Measurements from ENCODE around the gene ROM1. TPM values are rescaled to one million over a fixed set of nuclear protein-coding genes. Genes with fewer than 3 reads are reported as not detected.
"Not testable (repeated sequence)": the region's sequence is repeated elsewhere in the genome, so short reads cannot be mapped to it uniquely, and the experiment has no call there.

The ROM1 gene
- total RNA-seq, 2 donors from 2014 or later = 7.1 to 9.7 TPM

- intact Hi-C loops (cut with DNase I) = no loop called here
- DNase-seq (ENCODE audit: low spot score) = peak; percentile 61
Measured at GRCh38 chr11:62580959-62581715, 31.9 kb upstream of the ROM1 start.

DNA sequence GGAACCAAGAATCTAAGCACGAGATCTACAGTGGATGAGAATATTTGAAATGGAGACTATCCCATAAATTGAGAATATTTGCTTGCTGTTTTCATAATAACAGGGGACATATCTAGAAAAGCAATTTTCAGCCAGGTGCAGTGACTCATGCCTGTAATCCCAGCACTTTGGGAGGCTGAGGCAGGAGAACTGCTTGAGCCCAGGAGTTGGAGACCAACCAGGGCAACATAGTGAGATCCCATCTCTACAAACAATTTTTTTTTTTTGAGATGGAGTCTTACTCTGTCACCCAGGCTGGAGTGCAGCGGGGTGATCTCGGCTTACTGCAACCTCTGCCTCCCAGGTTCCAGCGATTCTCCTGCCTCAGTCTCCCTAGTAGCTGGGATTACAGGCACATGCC lies 31.3 kb upstream of the ROM1 start:
- intact Hi-C loops (cut with DNase I); DNase-seq (ENCODE audit: low spot score): not testable (repeated sequence)

- DNase-seq (ENCODE audit: low spot score) = peak; percentile 32
- intact Hi-C loops (cut with DNase I) = not testable (repeated sequence)
Measured at GRCh38 chr11:62585356-62585755, 27.7 kb upstream of the ROM1 start.

DNA sequence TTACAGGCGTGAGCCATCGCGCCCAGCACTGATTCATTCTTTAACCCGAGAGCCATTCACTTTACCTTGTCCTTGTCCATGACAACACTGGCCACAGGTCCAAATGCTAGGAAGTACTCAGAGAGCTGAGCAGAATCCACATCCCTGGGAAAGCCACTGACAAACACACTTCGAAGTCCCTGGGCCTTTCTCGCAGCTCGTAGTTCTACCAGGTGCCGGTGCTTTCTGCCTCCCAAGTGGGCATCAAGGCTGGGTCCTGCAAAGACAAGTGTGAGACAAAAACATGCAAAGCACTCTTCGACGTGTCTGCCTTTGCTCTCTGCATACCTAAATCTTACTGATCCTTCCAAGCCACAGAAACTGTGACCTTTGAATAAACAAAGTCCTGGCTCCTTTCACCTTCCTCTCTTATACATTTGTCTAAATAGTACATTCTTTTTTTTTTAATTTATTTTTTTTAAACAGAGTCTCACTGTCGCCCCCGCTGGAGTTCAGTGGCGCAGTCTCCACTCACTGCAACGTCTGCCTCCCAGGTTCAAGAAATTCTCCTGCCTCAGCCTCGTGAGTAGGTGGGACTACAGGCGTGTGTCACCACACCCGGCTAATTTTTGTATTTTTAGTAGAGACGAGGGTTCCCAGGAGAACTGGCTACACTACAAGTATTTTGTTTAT lies 24.0 kb upstream of the ROM1 start:
- DNase-seq (ENCODE audit: low spot score) = peak; percentile 26
- intact Hi-C loops (cut with DNase I) = no loop called here

DNA sequence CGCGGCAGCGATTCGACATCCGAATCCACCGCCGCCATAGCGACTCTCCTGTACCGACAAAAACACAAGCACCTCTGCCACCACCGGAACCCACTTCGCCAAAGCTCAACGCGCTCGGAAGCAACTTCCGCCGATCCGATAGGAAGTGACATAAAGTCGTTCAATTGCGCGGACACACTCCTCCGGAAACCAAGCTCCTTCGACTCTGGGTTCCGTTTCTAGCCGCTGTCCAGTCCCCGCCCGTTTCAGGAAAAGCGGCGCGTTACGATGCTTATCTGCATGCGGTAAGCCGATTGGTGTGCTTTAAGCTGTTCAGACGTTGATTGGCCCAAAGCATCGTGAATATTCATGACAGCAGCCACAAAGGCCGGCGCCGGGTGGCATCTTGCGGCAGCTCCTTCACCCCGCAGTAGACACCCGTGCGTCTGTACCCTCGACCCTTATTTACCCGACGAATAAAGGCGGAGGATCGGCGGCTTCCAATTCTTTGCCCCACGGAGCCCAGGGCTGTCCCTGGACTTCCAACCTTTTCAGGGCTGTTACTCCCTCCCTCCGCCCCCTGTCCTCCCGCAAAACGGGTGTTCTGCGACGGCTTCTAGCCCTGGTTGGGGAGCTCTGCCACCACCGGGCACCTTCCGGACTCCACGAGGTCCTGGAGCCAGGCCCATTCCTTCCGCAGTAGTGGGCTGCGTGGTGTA lies 21.5 kb upstream of the ROM1 start, which contains the start of gene TUT1:
TUT1 (minus strand) TSS at position 76 of the 698 bp plus-strand sequence; CDS start at position 38, 38 bp downstream.
- peak; percentile 98 for DNase-seq (ENCODE audit: low spot score)
- intact Hi-C loops (cut with DNase I) = loop anchor here in 1 of 2 donors (2.0 kb wide), 1 partner anchor 17 kb away; no protein-coding TSS in a partner anchor

- DNase-seq (ENCODE audit: low spot score) = no peak
- intact Hi-C loops (cut with DNase I) = no loop called here
Measured at GRCh38 chr11:62592146-62592815, 20.8 kb upstream of the ROM1 start.

GRCh38 chr11:62592989-62593421 lies 20.1 kb upstream of the ROM1 start:
- no peak for DNase-seq (ENCODE audit: low spot score)
- intact Hi-C loops (cut with DNase I) = no loop called here

DNA sequence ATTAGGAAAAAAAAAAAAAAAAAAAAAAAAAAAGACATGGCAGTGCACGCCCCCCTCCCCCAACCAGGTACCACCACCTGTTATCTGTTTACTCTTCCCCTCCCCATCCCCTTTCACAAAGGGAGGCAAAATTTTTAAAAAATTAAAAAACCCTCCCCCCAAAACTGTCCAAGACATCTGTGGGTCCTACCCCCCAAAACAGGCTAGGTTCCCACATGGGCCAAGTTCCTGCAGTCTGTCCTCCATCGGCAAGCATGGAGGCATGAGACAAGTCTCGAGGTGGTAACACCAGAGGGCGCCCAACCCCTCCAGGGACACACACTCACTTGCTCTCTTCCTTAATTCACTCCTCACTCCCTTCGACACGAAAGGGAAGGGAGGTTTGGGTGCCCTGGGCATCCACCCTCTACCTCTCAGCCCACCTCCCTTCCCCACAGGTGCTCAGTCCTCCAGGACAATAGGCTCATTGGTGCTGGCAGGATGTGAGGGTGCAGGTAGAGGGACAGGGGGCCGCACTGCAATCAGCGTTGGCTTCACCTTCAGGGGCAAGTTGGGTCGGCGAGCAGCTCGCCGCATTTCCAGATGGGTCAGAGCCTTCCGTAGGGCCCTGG lies 19.5 kb upstream of the ROM1 start:
- DNase-seq (ENCODE audit: low spot score) = peak; percentile 92
- intact Hi-C loops (cut with DNase I) = no loop called here

- intact Hi-C loops (cut with DNase I) = no loop called here
- no peak for DNase-seq (ENCODE audit: low spot score)
Measured at GRCh38 chr11:62595124-62595523, 17.9 kb upstream of the ROM1 start.

DNA sequence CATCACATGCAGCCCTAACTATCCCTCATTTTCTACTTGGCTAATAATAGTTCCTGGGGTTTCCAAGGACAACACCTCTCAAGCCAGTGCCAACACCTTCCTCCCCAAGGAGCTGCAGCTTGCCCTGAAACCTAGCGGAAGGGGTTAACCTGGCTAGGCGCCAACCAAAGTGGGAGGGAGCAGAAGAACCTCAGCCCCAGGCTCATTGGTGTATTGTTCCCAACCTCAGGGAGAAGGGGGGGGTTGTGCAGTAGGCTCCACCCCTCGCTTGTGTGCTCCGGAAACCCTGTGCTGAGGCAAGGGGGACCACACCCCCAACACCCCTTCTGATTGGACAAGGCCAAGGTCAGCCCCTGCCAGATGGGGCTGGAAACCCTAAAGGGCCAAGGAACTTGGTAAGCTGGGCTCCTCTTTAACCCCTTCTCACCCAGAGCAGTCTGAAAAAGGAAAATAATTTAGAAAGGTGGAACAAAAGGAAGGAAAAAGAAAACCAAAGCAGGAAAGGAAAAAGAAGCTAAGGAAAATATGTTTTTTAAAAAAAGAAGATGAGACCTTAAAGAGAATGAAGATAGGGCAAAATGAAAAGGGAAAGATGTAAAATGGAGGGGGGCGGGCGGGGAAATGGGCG lies 13.9 kb upstream of the ROM1 start:
- peak; percentile 98 for DNase-seq (ENCODE audit: low spot score)
- intact Hi-C loops (cut with DNase I) = no loop called here

- no peak for DNase-seq (ENCODE audit: low spot score)
- intact Hi-C loops (cut with DNase I) = no loop called here
Measured at GRCh38 chr11:62599901-62600300, 13.2 kb upstream of the ROM1 start.

DNA sequence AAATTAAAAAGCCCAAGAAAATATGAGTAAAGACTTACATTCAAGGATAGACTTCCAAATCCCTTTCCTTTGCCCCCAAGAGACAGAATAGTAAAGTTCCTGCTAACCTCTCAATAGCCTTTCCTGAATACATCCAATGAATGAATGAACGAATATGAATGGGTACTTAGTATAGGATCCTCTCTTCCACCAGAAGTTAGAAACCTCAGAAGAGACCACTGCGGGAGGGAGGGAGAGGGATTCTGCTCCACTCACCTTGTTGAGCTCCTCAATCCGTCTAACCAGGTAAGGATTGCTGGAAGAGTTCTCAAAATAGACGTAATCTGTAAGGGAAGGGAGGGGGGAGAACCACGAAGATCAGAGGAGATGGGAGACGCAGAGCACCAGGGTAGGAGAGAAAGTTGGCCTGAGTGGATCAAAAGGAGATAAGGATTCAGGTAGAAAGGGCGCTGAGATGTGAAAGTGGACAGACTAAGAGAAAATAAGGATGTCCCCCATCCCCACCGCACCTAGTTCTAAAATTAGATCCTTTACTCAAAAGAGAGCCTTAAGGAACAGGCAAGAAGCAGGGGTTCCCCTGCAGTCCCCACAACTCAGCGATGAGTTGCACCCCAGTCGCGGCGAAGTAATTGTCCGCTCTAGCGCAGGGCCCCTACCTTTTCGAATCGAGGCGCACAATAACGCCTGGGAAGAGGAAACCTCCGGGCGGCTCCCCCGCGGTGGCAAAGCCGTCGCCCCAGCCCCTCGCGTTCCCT lies 12.5 kb upstream of the ROM1 start:
- intact Hi-C loops (cut with DNase I) = no loop called here
- no peak for DNase-seq (ENCODE audit: low spot score)

DNA sequence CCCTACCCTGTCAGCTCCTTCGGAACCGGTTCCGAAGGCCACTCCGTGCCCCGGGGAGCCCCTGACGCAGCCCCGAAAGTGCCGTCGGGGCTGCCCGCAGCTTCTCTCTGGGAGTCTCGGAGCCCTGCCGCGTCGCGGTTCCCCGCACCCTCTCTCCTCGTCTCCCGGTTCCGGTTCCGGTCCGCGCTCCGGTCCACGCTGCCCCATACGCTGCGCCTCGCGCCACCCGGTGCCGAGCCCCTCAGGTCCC lies 12.0 kb upstream of the ROM1 start:
- peak; percentile 90 for DNase-seq (ENCODE audit: low spot score)
- intact Hi-C loops (cut with DNase I) = no loop called here

DNA sequence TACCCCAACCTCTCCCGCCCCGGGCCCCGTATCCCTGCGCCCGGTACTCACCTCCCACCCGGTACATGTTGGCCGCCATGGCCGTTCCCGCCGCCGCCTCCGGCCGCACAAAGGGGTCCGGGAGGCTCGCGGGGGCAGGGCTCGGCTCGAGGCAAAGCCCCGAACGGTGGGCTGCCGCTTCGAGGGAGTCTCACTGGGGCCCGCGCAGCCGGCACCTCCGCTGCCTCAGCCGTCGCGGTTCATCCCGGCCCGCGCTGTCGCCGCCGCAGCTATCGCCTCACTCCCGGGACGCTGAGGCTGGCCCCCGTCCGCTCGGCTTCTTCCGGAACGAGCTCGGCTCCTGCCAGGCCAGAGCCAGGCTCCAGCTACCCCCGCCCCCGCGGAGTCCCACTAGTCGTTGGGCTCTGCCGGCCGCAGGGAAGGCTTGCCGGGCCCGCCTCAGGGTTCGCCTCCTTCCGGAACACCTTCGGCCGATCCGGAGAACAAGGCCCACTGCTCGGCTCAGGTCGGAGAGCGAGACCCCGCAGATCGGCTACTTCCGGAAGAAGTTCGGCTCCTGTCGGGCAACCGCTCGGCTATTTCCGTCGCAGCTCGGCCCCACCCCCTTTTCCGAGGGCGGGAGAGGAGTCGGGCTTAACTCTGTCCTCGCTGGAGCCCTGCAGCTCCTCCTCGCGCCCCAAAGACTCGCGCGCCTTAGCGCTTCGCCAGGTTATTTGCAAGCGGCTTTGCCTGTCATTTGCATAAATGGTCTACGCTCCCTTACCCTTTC lies 11.5 kb upstream of the ROM1 start, which contains the start of gene MTA2:
MTA2 (minus strand) TSS at position 494 of the 769 bp plus-strand sequence; CDS start at position 79, 415 bp downstream.
- DNase-seq (ENCODE audit: low spot score) = peak; percentile 99
- intact Hi-C loops (cut with DNase I) = no loop called here

DNA sequence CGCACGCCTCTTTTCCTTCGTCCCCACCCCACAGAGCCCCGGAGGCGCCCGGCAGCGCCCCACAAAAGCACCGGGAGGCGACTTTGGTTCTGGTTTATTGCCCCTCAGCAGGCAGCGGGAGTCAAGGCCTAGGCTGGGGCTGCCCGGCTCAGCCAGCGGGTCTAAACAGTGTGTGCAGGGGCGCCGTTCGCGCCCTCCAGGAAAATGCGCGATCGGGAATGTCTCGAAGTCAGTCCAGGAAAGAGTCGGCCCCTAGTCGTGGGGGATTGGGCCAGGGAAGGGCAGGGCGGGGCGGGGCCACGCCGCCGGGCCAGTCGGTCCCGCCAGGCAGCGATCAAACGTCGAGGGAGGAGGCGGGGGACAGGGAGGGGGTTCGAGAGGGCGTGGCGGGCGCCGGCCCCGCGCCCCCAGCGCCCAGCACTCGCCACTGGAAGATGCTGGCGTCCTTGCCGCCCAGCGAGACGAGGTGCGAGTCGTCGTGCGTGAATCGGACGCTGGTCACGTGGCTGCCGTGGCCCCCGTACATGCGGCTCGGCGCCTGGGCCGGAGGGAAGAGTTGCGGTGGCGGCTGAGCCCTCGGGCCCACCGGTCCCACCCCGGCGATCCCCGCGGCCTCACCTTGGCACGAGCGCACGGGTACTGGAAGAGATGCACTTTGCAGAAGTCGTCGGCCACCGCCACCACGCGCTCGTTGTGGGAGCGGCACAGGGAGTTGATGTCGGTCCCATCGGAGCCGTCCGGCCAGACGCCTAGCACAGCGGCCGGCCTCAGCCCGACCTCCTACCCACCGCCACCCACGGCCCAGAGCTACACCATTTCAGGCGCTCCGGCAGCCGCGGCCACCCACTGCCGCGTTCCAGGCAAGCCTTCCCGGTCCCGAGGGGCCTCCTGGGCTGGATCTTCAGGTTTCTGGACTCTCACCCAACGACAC lies 10.7 kb upstream of the ROM1 start:
- intact Hi-C loops (cut with DNase I) = no loop called here
- peak; percentile 91 for DNase-seq (ENCODE audit: low spot score)

DNA sequence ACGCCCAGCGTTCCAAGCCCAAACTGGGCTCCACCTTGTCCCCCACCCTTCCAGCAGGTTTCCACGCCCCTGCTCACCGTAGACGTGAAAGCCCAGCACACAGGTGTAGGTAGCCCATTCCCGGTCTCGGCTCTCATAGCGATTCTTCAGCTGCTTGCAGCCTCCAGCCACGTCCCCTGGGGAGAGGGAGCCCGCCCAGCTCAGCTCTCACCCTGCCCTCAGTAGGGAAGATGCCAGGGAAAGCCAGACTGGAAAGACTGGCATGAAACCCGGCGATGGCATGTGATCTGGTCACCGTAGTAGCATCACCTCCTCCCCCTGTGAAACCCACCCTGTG lies 10.0 kb upstream of the ROM1 start:
- intact Hi-C loops (cut with DNase I) = no loop called here
- DNase-seq (ENCODE audit: low spot score) = peak; percentile 78

Measured in posterior vena cava (tissue), 2 donors.